ENCODE measurements around the gene TBC1D7.

GRCh38 chr6:13298446-13298845 lies 29.9 kb downstream of the TBC1D7 start:
- TF ChIP-seq CTCF (IDR thresholded peaks at IDR 0.05) (no peak), POLR2A (IDR thresholded peaks at IDR 0.05) (no peak)

All from uterus (tissue), 2 donors.